Smooth muscle cell (in vitro differentiated cells): Measurements from ENCODE around the gene WFIKKN1. TPM values are rescaled to one million over a fixed set of nuclear protein-coding genes. Genes with fewer than 3 reads are reported as not detected.

Experiments used
- DNase-seq: peaks from one replicate; lab custom pipeline; 2025; ENCODE audit not compliant: unreplicated experiment; lab: John Stamatoyannopoulos, UW
- H2AFZ ChIP-seq: fragments of 200-600 bp; sonication (generic); 2 replicates; pipeline ENCODE4 v1.6.0; 2016; ENCODE audit warnings: antibody characterized with exemption, low read depth, mild to moderate bottlenecking
- H3F3A ChIP-seq: fragments of 200-600 bp; sonication (generic); 2 replicates; pipeline ENCODE4 v1.6.0; 2017; ENCODE audit warnings: antibody characterized with exemption, low read depth
- H3K27ac ChIP-seq: fragments of 200-600 bp; sonication (generic); 2 replicates; pipeline ENCODE4 v1.5.1; 2016; ENCODE audit warnings: low read depth, mild to moderate bottlenecking
- H3K27me3 ChIP-seq: fragments of 200-600 bp; sonication (generic); 2 replicates; pipeline ENCODE4 v1.6.1; 2016; ENCODE audit warnings: low read depth, mild to moderate bottlenecking
- H3K36me3 ChIP-seq: fragments of 200-600 bp; sonication (generic); 2 replicates; pipeline ENCODE4 v1.5.1; 2016; ENCODE audit warnings: low read depth
- H3K4me1 ChIP-seq: fragments of 200-600 bp; sonication (generic); 2 replicates; pipeline ENCODE4 v1.5.1; 2016; ENCODE audit warnings: low read depth
- H3K4me2 ChIP-seq: fragments of 200-600 bp; sonication (generic); 2 replicates; pipeline ENCODE4 v1.6.0; 2016; ENCODE audit warnings: mild to moderate bottlenecking
- H3K4me3 ChIP-seq: fragments of 200-600 bp; sonication (generic); 2 replicates; pipeline ENCODE4 v1.5.1; 2016; ENCODE audit warnings: mild to moderate bottlenecking
- H3K79me2 ChIP-seq: fragments of 200-600 bp; sonication (generic); 2 replicates; pipeline ENCODE4 v1.6.0; 2016; ENCODE audit warnings: low read depth, mild to moderate bottlenecking
- H3K9ac ChIP-seq: fragments of 200-600 bp; sonication (generic); 2 replicates; pipeline ENCODE4 v1.6.0; 2016; ENCODE audit warnings: low read depth
- H3K9me3 ChIP-seq: fragments of 200-600 bp; sonication (generic); replicated peaks from 2 replicates; pipeline ENCODE4 v1.5.1; 2016; ENCODE audit warnings: low read depth
- H4K20me1 ChIP-seq: fragments of 200-600 bp; sonication (generic); 2 replicates; pipeline ENCODE4 v1.6.0; 2016; ENCODE audit warnings: low read depth
- WGBS: methylation state at CpG from one replicate; pipeline ENCODE4 v1.1.7; 2016; ENCODE audit warnings: low lambda C conversion rate; 5-methylcytosine and 5-hydroxymethylcytosine counted together
- polyA plus RNA-seq: library from polyadenylated mRNA; unstranded; fragments of >200 nt; fragmentation: Nextera tagmentation; extraction: Ambion mirVana; gene quantifications from 2 replicates; pipeline ENCODE4 v1.2.1, GENCODE V29; 2016
- total RNA-seq: library from RNA; depleted of rRNA; stranded (reverse); fragments of >200 nt; gene quantifications from 2 replicates; pipeline ENCODE4 v1.2.3, GENCODE V29; 2014
- TF ChIP-seq, protein P1 (sequence below): fragments of 200-600 bp; sonication (generic); IDR thresholded peaks from 2 replicates; pipeline ENCODE4 v1.5.1; 2017; ENCODE audit warnings: borderline replicate concordance, mild to moderate bottlenecking, antibody characterized with exemption; ENCODE audit not compliant: insufficient read depth, poor library complexity, severe bottlenecking

WFIKKN1 gene
- total and polyA plus RNA-seq, 2 experiments from 2014 or later, result 0.77 TPM; not detected in 1

DNA sequence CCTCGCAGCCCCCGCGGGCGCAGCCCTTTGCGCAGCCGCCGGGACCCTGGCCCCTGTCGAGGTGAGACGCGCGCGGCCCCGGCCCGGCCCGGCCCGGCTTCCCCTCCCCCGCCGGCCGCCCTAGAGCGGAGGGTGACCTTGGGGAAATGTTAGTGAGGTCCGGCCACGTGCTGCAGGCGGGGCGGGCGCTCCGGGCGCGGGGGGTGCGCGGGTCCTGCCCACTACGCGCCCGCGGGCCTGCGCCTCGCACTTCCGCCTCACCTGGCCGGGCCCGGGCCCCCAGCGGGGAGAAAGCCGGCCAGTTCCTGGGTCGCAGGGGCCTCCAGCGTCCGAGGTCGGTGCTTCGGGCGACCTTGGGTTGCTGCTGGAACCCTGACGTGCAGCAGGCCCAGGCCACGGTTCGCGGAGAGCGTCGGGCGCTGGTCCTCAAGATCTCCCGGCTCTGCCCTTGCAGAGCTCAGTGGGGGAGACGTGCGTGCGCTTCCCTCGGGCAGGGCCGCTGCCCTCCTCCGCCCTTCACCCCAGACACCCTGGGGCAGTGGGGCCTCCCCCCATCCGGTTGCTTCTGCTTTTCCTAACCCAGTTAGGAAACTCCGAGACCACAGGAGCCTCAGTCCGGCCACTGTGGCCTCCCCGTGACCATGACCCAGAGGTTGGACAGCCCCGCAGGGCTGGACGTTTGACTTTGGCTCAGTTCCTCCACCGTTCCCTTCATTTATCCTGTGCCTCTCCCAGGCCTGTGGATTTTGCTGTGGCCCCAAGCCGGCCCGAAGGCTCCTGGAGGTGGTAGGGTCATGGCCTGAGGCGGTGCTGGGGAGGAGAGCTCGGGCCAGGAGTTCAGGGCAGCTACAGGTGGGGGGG is 11.6 kb downstream of the WFIKKN1 start:
- H3K4me1 ChIP-seq, result peaks cover 15% of the 10 kb centered on the region
- H3K27ac ChIP-seq, result no peak overlapping the region
- H4K20me1 ChIP-seq, result no peaks in the 10 kb centered on the region
- H3K36me3 ChIP-seq, result no peaks in the 10 kb centered on the region
- H3K4me3 ChIP-seq, result peak overlapping the region; percentile 83
- H3K27me3 ChIP-seq, result no peaks in the 10 kb centered on the region
- TF ChIP-seq, protein P1, sequence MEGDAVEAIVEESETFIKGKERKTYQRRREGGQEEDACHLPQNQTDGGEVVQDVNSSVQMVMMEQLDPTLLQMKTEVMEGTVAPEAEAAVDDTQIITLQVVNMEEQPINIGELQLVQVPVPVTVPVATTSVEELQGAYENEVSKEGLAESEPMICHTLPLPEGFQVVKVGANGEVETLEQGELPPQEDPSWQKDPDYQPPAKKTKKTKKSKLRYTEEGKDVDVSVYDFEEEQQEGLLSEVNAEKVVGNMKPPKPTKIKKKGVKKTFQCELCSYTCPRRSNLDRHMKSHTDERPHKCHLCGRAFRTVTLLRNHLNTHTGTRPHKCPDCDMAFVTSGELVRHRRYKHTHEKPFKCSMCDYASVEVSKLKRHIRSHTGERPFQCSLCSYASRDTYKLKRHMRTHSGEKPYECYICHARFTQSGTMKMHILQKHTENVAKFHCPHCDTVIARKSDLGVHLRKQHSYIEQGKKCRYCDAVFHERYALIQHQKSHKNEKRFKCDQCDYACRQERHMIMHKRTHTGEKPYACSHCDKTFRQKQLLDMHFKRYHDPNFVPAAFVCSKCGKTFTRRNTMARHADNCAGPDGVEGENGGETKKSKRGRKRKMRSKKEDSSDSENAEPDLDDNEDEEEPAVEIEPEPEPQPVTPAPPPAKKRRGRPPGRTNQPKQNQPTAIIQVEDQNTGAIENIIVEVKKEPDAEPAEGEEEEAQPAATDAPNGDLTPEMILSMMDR, result no peak
- H3K9ac ChIP-seq, result no peak overlapping the region
- H2AFZ ChIP-seq, result no peak overlapping the region
- no peaks in the 10 kb centered on the region for H3K9me3 ChIP-seq
- DNase-seq, result no peak
- H3K79me2 ChIP-seq, result peaks cover 10% of the 10 kb centered on the region
- WGBS, result 13% methylated on average over 46 of the region's 72 CpGs
- H3F3A ChIP-seq, result peaks cover 13% of the 10 kb centered on the region
- peak overlapping the region; percentile 97 for H3K4me2 ChIP-seq

DNA sequence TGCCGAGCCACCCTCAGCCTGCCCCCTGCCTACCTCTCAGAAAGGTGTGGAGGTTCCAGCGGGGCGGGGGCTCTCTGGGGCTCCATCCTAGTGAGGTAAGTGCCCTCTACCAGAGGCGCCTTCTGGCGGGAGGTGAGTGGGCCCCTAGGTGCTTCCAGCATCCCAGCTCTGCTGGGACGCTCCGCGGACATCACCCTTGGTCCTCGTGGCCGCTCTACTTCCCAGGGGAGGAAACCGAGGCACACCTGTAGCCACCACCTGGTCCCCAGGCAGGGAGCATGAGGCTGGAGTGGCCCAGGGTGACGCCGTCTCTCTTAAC is 12.2 kb downstream of the WFIKKN1 start:
- 92% methylated on average over 13 of the region's 13 CpGs for WGBS
- no peak for DNase-seq
- TF ChIP-seq, protein P1, result no peak
- H4K20me1 ChIP-seq, result no peaks in the 10 kb centered on the region
- no peak overlapping the region for H2AFZ ChIP-seq
- H3K4me2 ChIP-seq, result peak overlapping the region; percentile 97
- H3K79me2 ChIP-seq, result peaks cover 10% of the 10 kb centered on the region
- no peaks in the 10 kb centered on the region for H3K36me3 ChIP-seq
- peaks cover 13% of the 10 kb centered on the region for H3F3A ChIP-seq
- no peak overlapping the region for H3K27ac ChIP-seq
- H3K27me3 ChIP-seq, result no peaks in the 10 kb centered on the region
- H3K4me1 ChIP-seq, result peaks cover 9% of the 10 kb centered on the region
- H3K9me3 ChIP-seq, result no peaks in the 10 kb centered on the region
- H3K9ac ChIP-seq, result no peak overlapping the region
- peak overlapping the region; percentile 83 for H3K4me3 ChIP-seq

DNA sequence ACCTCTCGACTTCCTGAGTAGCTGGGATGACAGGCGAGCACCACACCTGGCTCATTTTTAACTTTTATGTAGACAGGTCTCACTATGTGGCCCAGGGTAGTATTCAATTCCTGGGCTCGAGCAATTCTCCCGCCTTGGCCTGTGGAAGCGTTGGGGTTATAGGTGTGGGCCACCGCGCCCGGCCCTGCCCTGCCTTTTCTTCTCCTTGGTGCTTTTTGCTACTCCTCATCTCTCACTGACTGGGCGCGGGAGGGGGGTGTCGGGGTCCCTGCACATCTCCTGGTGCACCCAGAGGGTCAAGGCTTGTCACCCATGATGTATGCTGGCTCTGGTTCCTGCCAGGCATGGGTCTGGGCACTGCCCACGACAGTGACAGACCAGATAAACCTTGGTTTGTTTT is 13.8 kb downstream of the WFIKKN1 start:
- no peaks in the 10 kb centered on the region for H3K27me3 ChIP-seq
- DNase-seq, result no peak
- no peaks in the 10 kb centered on the region for H3K36me3 ChIP-seq
- no peaks in the 10 kb centered on the region for H4K20me1 ChIP-seq
- H3K4me3 ChIP-seq, result no peak overlapping the region
- peaks cover 9% of the 10 kb centered on the region for H3F3A ChIP-seq
- H3K4me1 ChIP-seq, result peaks cover 10% of the 10 kb centered on the region
- no peak overlapping the region for H3K27ac ChIP-seq
- H3K79me2 ChIP-seq, result peaks cover 14% of the 10 kb centered on the region
- H3K9ac ChIP-seq, result no peak overlapping the region
- TF ChIP-seq, protein P1, result no peak
- WGBS, result 97% methylated on average over 12 of the region's 12 CpGs
- H3K9me3 ChIP-seq, result no peaks in the 10 kb centered on the region
- H3K4me2 ChIP-seq, result no peak overlapping the region
- H2AFZ ChIP-seq, result no peak overlapping the region
